GM18505 (cell line): ENCODE measurements around the gene COMMD6.
A peak's percentile ranks its signal among the peaks of the same experiment; 100 is the strongest.

Experiments used
- ATAC-seq: cut with Tn5 transposase; IDR thresholded peaks from one replicate; pipeline ENCODE4 v1.9.1; 2021; ENCODE audit not compliant: unreplicated experiment
- POLR2A ChIP-seq: IDR thresholded peaks from 4 replicates; pipeline ENCODE4 v1.6.1; 2011; ENCODE audit warnings: borderline replicate concordance; ENCODE audit not compliant: insufficient read depth, insufficient read length; ENCODE audit errors: extremely low read depth

COMMD6 gene

GRCh38 chr13:75537401-75538365 lies at the start of gene COMMD6:
Gene COMMD6, minus strand, starts transcription at chr13:75537841. Its CDS starts 36 bp downstream, at chr13:75537805.
- TF ChIP-seq POLR2A: peak; percentile 97
- ATAC-seq: peak; percentile 96

GRCh38 chr13:75585153-75585552 lies 47.5 kb upstream of the COMMD6 start:
- no peak for ATAC-seq
- no peak for TF ChIP-seq POLR2A

- no peak for ATAC-seq
- TF ChIP-seq POLR2A: no peak
Measured at GRCh38 chr13:75583091-75583490, 45.5 kb upstream of the COMMD6 start.

GRCh38 chr13:75581874-75582640 lies 44.4 kb upstream of the COMMD6 start:
- ATAC-seq: no peak
- no peak for TF ChIP-seq POLR2A

- ATAC-seq: peak; percentile 61
- no peak for TF ChIP-seq POLR2A
Measured at GRCh38 chr13:75579529-75579928, 41.9 kb upstream of the COMMD6 start.

GRCh38 chr13:75569576-75569975 lies 31.9 kb upstream of the COMMD6 start:
- no peak for ATAC-seq
- TF ChIP-seq POLR2A: no peak

- no peak for ATAC-seq
- TF ChIP-seq POLR2A: no peak
Measured at GRCh38 chr13:75566658-75567057, 29.0 kb upstream of the COMMD6 start.

GRCh38 chr13:75558145-75558840 lies 20.7 kb upstream of the COMMD6 start:
- ATAC-seq: no peak
- TF ChIP-seq POLR2A: no peak

GRCh38 chr13:75556961-75557360 lies 19.3 kb upstream of the COMMD6 start:
- no peak for TF ChIP-seq POLR2A
- ATAC-seq: no peak

- no peak for ATAC-seq
- TF ChIP-seq POLR2A: no peak
Measured at GRCh38 chr13:75555836-75556235, 18.2 kb upstream of the COMMD6 start.

GRCh38 chr13:75554981-75555380 lies 17.3 kb upstream of the COMMD6 start:
- no peak for TF ChIP-seq POLR2A
- no peak for ATAC-seq

- TF ChIP-seq POLR2A: no peak
Measured at GRCh38 chr13:75554464-75554863, 16.8 kb upstream of the COMMD6 start.

GRCh38 chr13:75550159-75550567 lies 12.5 kb upstream of the COMMD6 start:
- peak; percentile 1 for ATAC-seq
- no peak for TF ChIP-seq POLR2A

More at GRCh38 chr13:75554464-75554863, 16.8 kb upstream of the COMMD6 start:
- no peak for ATAC-seq
